Measurements from ENCODE around the gene FAF1.
A peak's percentile ranks its signal among the peaks of the same experiment; 100 is the strongest.

Gene FAF1

GRCh38 chr1:50488356-50488755 is 471.7 kb downstream of the FAF1 start:
- TF ChIP-seq CTCF (IDR thresholded peaks at IDR 0.05; ENCODE audit: control extremely low read depth, extremely low read depth, low read depth, missing control alignments) = no peak
- POLR2A ChIA-PET = no interaction called here
- CTCF ChIA-PET = interaction anchor here (1.1 kb wide), 1 partner anchor 88 kb away, joined by 3 read pairs; no protein-coding TSS in a partner anchor
- no peak for DNase-seq (ENCODE audit: extremely low spot score)

GRCh38 chr1:50487725-50488124 is 472.3 kb downstream of the FAF1 start:
- ChIA-PET CTCF (no interaction called here), POLR2A (no interaction called here)
- no peak for DNase-seq (ENCODE audit: extremely low spot score)
- no peak for TF ChIP-seq CTCF (IDR thresholded peaks at IDR 0.05; ENCODE audit: control extremely low read depth, extremely low read depth, low read depth, missing control alignments)

- POLR2A ChIA-PET = no interaction called here
- TF ChIP-seq CTCF (IDR thresholded peaks at IDR 0.05; ENCODE audit: control extremely low read depth, extremely low read depth, low read depth, missing control alignments) = no peak
- no peak for DNase-seq (ENCODE audit: extremely low spot score)
- CTCF ChIA-PET = interaction anchor here (1.0 to 1.5 kb wide), 3 partner anchors 10 to 27 kb away, joined by 3 to 5 read pairs (median 3); no protein-coding TSS in a partner anchor
Measured at GRCh38 chr1:50481142-50481736, 478.8 kb downstream of the FAF1 start.

- ChIA-PET CTCF (interaction anchor here (1.7 kb wide), 1 partner anchor 14 kb away, joined by 5 read pairs; no protein-coding TSS in a partner anchor), POLR2A (no interaction called here)
- TF ChIP-seq CTCF (IDR thresholded peaks at IDR 0.05; ENCODE audit: control extremely low read depth, extremely low read depth, low read depth, missing control alignments) = no peak
- DNase-seq (ENCODE audit: extremely low spot score) = peak; percentile 24
Measured at GRCh38 chr1:50476800-50477199, 483.3 kb downstream of the FAF1 start.

- TF ChIP-seq CTCF (IDR thresholded peaks at IDR 0.05; ENCODE audit: control extremely low read depth, extremely low read depth, low read depth, missing control alignments) = no peak
- no peak for DNase-seq (ENCODE audit: extremely low spot score)
- ChIA-PET CTCF (interaction anchor here (0.8 to 1.4 kb wide), 5 partner anchors 9 to 106 kb away, joined by 3 to 4 read pairs (median 3); no protein-coding TSS in a partner anchor), POLR2A (no interaction called here)
Measured at GRCh38 chr1:50474859-50475809, 484.9 kb downstream of the FAF1 start.

GRCh38 chr1:50473513-50473912 is 486.6 kb downstream of the FAF1 start:
- no peak for DNase-seq (ENCODE audit: extremely low spot score)
- POLR2A ChIA-PET = no interaction called here
- CTCF ChIA-PET = interaction anchor here (1.1 to 1.6 kb wide), 2 partner anchors 12 to 13 kb away, joined by 3 to 5 read pairs; no protein-coding TSS in a partner anchor
- TF ChIP-seq CTCF (IDR thresholded peaks at IDR 0.05; ENCODE audit: control extremely low read depth, extremely low read depth, low read depth, missing control alignments) = no peak

All from GM10248 (cell line).